Epithelial cell of proximal tubule (primary cell): Measurements from ENCODE around the gene INSL3. TPM values are rescaled to one million over a fixed set of nuclear protein-coding genes. Genes with fewer than 3 reads are reported as not detected.
A peak's percentile ranks its signal among the peaks of the same experiment; 100 is the strongest.

ENCODE experiments used
- DNase-seq: peaks from one replicate; pipeline ENCODE4 v3.0.0-alpha.2; 2011; ENCODE audit warnings: low read depth
- H3K4me3 ChIP-seq: 2 replicates; pipeline ENCODE4 v1.5.1; 2011; ENCODE audit warnings: low read depth, mild to moderate bottlenecking, low read length
- total RNA-seq: library from RNA; depleted of rRNA; stranded (reverse); fragments of >200 nt; gene quantifications from 2 replicates; pipeline ENCODE4 v1.2.3, GENCODE V29; 2015
- TF ChIP-seq, protein P1 (sequence below): conservative IDR thresholded peaks from 2 replicates; pipeline ENCODE4 v1.5.1; 2012; ENCODE audit warnings: low read depth, mild to moderate bottlenecking, low read length

Gene INSL3
- total RNA-seq, 1 donor from 2014 or later: not detected

DNA sequence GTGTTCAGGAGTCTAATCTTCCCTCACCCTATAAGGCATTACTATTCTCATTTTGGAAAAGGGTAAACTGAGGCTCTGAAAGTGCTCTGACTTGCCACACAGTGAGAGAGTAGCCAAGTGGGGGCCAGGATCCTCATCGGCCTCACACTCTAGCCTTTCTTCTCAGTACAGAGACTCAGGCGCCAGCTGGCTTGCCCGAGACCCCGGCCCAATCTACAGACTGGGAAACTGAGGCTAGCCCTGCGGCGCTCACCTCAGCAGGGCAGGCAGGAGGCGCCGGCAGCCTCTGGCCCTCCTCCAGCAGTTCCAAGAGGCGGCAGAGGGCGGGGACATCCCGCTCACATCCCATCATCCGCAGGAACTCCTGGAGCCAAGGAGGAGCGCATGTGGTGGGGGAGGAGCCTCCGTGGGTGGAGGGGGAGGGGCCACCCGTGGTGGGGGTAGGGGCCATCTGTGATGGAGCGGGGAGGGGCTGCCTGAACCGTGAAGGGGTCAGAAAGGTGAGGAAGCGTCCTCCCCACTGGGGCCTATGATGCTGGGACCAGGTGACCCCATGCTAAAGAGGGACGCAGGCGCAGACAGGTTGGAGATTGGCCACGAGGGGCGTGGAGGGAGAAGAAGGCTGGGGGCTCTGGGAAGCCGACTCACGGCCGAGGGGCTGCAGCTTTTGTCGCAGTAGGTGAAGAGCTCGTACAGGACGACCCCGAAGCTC lies 8.7 kb upstream of the INSL3 start:
- no peak for DNase-seq
- TF ChIP-seq, protein P1, sequence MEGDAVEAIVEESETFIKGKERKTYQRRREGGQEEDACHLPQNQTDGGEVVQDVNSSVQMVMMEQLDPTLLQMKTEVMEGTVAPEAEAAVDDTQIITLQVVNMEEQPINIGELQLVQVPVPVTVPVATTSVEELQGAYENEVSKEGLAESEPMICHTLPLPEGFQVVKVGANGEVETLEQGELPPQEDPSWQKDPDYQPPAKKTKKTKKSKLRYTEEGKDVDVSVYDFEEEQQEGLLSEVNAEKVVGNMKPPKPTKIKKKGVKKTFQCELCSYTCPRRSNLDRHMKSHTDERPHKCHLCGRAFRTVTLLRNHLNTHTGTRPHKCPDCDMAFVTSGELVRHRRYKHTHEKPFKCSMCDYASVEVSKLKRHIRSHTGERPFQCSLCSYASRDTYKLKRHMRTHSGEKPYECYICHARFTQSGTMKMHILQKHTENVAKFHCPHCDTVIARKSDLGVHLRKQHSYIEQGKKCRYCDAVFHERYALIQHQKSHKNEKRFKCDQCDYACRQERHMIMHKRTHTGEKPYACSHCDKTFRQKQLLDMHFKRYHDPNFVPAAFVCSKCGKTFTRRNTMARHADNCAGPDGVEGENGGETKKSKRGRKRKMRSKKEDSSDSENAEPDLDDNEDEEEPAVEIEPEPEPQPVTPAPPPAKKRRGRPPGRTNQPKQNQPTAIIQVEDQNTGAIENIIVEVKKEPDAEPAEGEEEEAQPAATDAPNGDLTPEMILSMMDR: no peak
- peak overlapping the region; percentile 71 for H3K4me3 ChIP-seq

DNA sequence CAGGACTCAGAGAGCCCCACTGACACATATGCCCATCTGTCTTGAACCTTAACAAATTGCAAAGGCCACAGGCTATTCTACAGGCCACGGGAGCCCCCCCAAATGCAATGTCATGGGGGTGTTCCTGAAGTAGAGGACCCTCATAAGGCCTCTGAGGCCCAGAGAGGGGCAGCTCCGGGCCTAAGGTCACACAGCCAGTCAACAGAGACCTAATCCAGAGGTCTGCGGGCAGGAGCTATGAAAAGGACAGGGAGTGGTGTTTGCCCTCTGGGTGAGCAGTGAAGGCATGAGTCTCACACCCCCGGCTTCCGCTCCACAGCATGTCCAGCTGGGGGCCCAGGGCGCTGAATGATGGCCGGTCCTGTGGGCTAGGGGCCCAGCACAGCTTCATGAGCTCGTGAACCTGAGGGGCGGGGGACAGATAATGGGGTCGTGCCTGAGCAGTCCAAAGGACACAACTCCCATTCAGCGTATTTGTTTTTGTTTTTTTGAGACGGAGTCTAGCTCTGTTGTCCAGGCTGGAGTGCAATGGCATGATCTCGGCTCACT lies 5.3 kb upstream of the INSL3 start:
- TF ChIP-seq, protein P1: no peak
- DNase-seq: no peak
- no peak overlapping the region for H3K4me3 ChIP-seq

DNA sequence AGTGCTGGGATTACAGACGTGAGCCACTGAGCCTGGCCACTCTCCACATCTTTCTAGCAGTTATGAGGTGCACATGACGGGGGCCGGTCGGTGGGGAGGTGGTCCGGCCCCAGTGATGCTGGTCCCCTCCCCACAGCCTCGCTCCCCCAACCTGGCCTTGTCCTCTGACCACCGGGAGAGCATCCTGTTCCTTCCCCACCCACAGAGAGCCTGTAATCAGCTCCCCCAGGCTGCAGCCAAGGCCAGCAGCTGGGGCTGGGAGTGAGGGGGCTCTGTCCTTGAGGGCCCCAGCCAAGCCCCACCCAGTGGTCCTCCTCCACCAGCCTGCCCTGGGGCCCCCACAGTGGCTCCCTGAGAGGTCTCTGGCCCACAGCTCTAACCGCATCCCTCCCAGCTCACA lies 3.0 kb upstream of the INSL3 start:
- H3K4me3 ChIP-seq: no peak overlapping the region
- TF ChIP-seq, protein P1: no peak
- no peak for DNase-seq

DNA sequence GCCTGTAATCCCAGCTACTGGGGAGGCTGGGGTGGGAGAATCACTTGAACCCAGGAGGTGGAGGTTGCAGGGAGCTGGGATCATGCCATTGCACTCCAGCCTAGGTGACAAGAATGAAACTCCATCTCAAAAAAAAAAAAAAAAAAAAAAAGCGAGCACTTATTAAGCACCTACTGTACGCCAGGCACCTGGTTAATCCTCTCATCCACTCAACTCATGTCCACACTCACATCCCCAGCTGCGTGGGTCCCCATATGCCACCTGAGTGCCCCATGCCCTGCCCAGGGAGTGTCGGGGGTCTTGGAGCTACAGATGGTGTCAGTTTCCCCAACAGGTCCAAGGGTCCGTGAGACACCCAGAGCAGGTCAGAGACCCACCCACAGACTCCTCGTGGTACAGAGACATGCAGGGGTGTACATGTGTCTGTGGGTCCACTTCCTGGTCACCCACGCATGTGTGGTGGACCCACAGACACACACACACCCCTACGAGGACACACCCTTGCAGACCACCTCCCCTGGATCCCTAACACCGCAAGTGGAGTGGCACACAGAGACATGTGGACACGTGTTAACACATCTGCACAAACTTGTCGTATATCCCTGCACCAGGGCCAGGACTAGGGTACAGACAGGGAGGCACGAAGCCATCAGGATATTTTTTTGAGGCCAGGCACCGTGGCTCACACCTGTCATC lies 3.5 kb downstream of the INSL3 start:
- DNase-seq: no peak
- TF ChIP-seq, protein P1: no peak
- no peak overlapping the region for H3K4me3 ChIP-seq

DNA sequence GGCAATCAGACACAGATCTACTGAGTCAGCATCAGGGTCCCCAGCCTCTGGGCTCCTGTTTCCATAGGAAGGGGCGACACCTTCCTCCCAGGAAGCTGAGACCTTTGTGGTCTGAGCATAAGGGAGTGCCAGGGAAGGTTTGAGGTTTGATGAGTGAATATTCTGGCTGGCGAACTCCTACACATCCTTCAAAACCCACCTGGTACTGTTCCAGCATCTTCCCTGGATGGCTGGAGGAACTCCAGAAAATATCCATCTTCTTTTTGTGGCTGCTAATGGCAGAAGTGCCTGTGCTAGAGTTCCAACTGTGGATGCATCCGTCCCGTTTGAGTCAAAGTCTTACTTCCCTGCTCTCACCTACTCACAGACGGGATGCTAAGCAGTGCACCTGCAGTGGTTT lies 9.2 kb downstream of the INSL3 start:
- H3K4me3 ChIP-seq: no peak overlapping the region
- DNase-seq: no peak
- TF ChIP-seq, protein P1: no peak

DNA sequence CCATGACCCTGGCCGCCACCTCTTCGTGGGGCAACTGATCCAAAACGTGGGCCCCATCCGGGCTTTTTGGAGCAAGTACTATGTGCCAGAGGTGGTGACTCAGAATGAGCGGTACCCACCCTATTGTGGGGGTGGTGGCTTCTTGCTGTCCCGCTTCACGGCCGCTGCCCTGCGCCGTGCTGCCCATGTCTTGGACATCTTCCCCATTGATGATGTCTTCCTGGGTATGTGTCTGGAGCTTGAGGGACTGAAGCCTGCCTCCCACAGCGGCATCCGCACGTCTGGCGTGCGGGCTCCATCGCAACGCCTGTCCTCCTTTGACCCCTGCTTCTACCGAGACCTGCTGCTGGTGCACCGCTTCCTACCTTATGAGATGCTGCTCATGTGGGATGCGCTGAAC lies 9.6 kb downstream of the INSL3 start:
- no peak overlapping the region for H3K4me3 ChIP-seq
- DNase-seq: no peak
- TF ChIP-seq, protein P1: no peak
